Measurements from ENCODE around the gene WDR11.

DNA sequence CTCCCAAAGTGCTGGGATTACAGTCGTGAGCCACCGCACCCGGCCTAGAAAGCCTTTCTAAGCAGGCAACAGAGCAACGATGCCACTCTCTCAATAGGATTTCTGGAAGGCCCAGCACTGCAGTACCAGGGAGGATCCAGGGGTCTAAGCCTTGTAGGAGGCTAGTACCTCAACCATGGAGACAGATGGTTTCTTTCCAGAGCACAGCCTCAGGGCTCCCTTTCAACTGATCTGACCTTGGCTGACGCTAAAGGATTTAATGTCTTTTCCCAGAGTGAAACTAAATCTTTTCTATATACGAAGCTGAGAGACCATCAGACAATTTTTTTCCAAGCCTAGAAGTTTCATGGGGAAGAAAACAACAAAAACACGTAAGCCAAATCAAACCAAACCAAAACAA, 78.0 kb downstream of the WDR11 start:
- TF ChIP-seq, protein P1, sequence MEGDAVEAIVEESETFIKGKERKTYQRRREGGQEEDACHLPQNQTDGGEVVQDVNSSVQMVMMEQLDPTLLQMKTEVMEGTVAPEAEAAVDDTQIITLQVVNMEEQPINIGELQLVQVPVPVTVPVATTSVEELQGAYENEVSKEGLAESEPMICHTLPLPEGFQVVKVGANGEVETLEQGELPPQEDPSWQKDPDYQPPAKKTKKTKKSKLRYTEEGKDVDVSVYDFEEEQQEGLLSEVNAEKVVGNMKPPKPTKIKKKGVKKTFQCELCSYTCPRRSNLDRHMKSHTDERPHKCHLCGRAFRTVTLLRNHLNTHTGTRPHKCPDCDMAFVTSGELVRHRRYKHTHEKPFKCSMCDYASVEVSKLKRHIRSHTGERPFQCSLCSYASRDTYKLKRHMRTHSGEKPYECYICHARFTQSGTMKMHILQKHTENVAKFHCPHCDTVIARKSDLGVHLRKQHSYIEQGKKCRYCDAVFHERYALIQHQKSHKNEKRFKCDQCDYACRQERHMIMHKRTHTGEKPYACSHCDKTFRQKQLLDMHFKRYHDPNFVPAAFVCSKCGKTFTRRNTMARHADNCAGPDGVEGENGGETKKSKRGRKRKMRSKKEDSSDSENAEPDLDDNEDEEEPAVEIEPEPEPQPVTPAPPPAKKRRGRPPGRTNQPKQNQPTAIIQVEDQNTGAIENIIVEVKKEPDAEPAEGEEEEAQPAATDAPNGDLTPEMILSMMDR (IDR thresholded peaks at IDR 0.05): no peak
- no peak for TF ChIP-seq EZH2phosphoT487 (IDR thresholded peaks at IDR 0.05)
